ENCODE results near the gene QDPR.
"Not testable (repeated sequence)": the region's sequence is repeated elsewhere in the genome, so short reads cannot be mapped to it uniquely, and the experiment has no call there.

QDPR gene

DNA sequence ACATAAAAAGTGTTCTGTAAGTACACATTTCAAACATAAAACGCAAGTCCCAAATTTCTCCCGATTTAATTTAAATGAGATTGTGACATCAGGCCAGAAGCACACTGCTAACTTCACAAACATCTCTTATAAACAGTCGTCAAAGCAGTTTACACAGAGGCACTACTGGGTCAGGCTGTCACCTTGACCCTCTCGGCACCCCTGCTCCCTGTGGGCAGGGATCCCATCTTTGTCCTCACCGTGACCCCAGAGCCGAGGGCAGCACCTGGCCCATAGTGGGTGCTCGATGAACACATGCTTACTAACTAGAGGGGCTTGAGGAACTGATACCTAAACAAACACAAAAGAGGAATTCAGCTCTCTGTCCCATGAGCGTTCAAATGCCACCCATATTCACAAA, 22.2 kb downstream of the QDPR start:
- DNase-seq: no peak

DNA sequence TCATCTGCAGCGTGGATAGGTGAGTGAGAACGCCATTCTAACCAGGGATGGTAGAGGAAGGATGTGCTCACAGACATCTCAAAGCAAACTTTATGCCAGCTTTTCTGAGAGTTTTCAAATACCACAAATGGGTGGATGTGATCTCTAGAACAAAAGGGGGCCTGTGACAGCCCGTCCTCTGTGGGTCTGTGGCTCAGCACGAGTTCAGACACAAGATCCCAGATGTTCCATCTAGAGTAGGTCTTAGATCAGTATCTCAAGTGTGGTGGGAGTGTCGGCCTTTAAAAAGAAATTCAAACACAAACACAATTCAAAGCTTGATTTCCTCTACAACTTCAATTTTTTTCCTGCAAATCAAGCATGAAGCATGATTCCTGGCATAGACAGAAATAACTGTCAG, 22.8 kb downstream of the QDPR start:
- no peak for DNase-seq

DNA sequence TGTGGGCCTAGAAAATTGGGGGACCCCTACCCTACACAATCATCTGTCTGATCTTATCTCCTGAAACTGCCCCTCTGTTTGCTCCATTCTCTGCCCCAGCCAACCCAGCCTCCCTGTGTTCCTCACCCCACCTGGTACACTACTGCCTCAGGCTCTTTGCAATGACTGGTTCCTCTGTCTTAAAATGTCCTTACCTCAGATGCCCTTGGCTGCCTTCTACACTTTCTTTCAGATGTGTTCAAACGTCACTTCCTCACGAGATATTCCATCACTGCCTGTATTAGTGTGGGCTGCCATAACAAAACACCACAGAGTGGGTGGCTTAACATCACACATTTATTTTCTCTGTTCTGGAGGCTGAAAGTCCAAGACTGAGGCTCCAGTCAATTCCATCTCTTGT, 29.2 kb downstream of the QDPR start:
- DNase-seq: no peak

DNA sequence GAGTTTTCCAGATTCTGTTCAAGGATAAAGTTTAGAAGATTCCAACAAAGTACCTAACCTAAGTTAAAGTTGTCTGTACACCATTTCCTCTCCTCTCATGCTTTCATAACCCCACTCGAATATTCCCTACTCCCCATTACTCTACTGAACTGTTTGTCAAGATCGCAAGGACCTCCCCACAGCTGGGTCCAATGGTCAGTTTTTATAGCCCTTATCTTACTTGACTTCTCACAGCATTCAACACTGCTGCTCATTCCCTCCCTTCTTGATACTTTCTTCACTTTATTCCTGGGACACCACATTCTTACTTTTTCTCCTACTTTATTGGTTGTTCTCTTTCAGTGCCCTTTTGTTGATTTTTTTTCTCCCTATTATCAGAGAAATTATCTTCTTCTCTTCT, 30.9 kb downstream of the QDPR start:
- DNase-seq: no peak

DNA sequence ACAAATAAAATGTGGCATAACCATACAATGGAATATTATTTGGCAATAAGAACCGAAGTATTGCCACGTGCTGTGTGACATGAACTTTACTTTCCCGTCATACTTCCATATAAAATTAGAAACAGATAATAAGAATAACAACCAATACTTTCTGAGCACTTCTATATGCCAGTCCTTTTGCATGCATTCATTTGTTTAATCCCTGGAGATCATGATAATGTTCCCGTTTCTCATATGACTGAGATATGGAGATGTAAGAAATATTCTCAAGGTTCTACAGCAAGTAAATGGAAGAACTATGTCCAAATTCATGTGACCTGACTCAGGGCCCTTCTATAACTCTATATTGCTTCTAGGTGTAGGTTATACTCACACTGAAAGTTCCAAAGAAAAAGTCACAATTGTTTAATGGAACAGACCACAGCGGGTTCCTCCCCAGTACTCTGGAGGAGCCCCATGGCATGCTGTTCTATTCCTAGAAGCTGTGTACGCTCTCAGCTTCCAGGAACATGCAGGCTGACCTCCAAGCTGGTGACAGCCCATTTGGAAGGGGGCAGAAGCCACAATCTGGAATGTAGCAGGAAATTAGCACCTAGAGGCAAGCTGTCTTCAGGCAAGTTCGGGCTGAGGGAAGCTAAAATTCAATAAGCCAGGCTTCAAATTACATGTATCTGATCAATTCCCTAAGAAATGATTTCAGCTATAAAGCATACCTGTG, 31.5 kb downstream of the QDPR start:
- no peak for DNase-seq

DNA sequence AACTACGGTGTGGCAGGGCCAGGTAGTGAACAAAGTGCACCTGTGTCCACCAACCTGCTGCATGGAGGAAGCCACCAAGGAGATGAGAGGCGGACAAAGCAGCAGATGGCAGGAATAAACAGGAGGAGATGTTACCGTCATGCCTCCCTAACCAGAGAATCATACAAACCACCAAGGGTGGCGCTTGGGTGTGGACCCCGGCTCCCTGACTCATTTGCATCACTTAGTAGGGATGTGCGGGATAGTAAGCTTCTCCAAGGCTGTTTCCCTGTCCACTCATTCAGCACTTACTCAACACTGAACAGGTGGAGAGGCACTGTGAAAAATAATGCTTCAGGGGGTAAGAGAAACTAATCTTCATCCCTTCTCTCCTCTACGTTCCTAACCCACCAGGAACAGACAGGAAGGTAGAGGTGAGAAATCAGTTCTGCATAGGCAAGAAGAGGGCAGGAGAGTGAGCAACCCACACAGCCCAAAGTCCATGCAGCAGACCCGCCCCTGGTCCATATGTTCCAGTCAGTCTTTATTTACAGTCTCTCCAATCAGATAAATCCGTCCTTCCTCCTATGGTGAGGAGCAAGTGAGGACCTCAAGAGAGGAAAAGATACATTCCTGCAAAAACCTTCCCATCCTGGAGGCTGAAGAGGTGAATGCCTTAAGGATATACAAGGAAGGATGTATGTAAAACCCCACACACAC, 34.0 kb downstream of the QDPR start:
- DNase-seq: no peak

- DNase-seq: no peak
Observed at GRCh38 chr4:17476853-17477252, 35.0 kb downstream of the QDPR start.

DNA sequence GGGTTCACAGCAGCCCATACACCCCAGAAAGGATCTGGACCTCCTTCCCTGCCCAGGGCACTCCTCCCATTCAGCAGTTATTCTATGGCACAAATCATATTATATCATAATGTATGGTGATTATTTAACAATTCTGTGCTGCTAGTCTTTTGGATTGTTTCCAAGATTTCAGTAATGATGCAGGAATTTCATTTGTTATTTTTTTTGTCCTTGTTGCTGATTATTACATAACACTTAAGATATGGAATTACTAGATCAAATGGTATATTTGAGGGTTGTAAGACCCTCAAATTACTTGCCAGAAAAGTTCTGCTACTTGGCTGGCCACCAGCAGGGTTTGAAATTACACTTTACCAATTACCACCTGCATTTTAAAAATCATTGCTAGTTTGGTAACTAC, 36.4 kb downstream of the QDPR start:
- no peak for DNase-seq

DNA sequence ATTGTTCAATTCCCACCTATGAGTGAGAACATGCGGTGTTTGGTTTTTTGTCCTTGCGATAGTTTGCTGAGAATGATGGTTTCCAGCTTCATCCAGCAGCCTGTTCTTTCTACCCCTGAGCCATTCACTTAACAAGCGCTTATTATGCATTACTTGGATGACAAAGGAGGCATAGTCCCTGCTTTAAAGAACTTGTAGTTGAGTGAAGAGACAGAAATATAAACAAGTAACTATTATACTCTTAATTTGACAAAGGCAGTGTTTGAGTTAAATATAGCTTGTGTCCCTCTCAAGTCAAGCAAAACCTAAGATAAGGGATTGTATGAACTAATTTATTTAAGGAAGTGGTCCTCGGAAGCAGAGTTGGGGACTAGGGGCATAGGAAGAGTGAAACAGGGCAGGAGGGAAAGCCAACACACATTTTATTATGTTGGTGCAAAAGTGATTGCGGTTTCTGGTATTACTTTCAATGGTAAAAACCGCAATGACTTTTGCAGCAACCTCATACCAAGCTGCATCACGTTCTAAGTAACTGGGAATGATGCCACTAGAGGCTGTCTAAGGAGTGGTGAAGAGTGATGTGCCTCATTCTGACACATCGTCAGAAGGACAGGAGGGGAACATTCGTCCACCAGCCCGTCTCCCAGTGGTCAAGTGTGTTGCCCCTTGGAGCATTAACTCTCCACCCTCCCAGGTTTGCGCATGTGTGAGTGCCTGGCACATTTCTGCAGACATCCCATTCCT, 41.8 kb downstream of the QDPR start:
- DNase-seq: no peak

- no peak for DNase-seq
Observed at GRCh38 chr4:17468619-17469221, 43.2 kb downstream of the QDPR start.

GRCh38 chr4:17463606-17464005, 48.3 kb downstream of the QDPR start:
- DNase-seq: no peak

- DNase-seq: no peak
Observed at GRCh38 chr4:17450269-17450804, 61.6 kb downstream of the QDPR start.

GRCh38 chr4:17448689-17449088, 63.2 kb downstream of the QDPR start:
- no peak for DNase-seq

GRCh38 chr4:17447675-17448298, 64.1 kb downstream of the QDPR start:
- DNase-seq: peak; percentile 22

DNA sequence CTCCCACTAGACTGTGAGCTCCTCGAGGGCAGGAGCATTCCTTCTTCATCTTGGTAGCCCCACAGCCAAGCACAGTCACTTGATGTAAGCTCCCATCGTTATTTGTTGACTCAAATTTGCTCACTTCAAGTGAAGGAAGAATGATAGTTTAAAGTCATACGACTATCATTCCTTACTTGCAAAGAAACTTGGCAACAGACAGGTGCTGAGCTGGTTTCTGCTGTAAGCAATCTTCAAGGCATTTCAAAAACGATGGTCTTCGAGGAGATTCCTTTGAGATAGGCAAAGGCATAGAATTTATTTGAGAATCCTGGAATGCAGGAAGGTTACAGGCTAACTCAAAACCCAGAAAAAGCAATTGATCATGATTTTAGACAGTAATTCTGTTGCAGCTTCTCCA, 64.8 kb downstream of the QDPR start:
- DNase-seq: no peak

GRCh38 chr4:17442477-17442876, 69.4 kb downstream of the QDPR start:
- not testable (repeated sequence) for DNase-seq

DNA sequence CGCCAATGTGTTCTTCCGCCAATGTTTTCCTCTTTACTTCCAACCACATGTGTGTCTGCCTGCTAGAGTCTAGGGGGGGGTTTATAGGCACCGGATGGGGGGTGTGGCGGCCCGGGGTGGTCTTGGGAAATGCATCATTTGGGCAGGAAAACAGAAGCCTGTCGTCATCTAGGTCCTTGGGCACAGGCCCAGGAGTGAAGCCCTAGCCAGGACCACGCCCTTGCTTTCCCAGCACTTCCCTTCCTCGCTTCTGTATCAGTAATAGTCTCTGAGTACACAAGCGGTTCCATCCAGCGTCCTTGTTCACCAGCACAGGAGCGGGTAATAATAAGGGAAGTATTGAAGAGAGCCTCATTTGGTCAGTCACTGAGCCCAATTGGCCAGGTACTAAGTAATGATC, 74.5 kb downstream of the QDPR start:
- DNase-seq: no peak

- DNase-seq: no peak
Observed at GRCh38 chr4:17436750-17437090, 75.2 kb downstream of the QDPR start.

All from activated CD4-positive, alpha-beta T cell treated with anti-CD3 and anti-CD28 coated beads, Interleukin-2, amount 50 U/mL, for 1 hour (primary cell).